ENCODE measurements around the gene APAF1. TPM values are rescaled to one million over a fixed set of nuclear protein-coding genes. Genes with fewer than 3 reads are reported as not detected.

APAF1 gene
- total and polyA plus RNA-seq, 2 of the 13 experiments (the other 11 are each of a cell fraction or from before 2014, with no cell fraction given), result 6.0 to 13.0 TPM

GRCh38 chr12:98644433-98644711, 718 bp upstream of the APAF1 start (continued):
- no peak for TF ChIP-seq MYNN (CRISPR knock-in tag; IDR thresholded peaks at IDR 0.05; ENCODE audit: low read depth)
- TF ChIP-seq ZMYM3 (CRISPR knock-in tag; IDR thresholded peaks at IDR 0.05), result no peak
- TF ChIP-seq ZMAT3 (CRISPR knock-in tag; conservative IDR thresholded peaks at IDR 0.05), result no peak
- no peak for TF ChIP-seq HOXA3 (CRISPR knock-in tag; IDR thresholded peaks at IDR 0.05)
- no peak for TF ChIP-seq ZSCAN30 (CRISPR knock-in tag; IDR thresholded peaks at IDR 0.05)
- TF ChIP-seq, protein P1, sequence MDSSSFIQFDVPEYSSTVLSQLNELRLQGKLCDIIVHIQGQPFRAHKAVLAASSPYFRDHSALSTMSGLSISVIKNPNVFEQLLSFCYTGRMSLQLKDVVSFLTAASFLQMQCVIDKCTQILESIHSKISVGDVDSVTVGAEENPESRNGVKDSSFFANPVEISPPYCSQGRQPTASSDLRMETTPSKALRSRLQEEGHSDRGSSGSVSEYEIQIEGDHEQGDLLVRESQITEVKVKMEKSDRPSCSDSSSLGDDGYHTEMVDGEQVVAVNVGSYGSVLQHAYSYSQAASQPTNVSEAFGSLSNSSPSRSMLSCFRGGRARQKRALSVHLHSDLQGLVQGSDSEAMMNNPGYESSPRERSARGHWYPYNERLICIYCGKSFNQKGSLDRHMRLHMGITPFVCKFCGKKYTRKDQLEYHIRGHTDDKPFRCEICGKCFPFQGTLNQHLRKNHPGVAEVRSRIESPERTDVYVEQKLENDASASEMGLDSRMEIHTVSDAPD (CRISPR knock-in tag; IDR thresholded peaks at IDR 0.05), result no peak
- no peak for TF ChIP-seq ZNF766 (CRISPR knock-in tag; IDR thresholded peaks at IDR 0.05; ENCODE audit: borderline replicate concordance)
- no peak for TF ChIP-seq MXI1 (IDR thresholded peaks at IDR 0.05; ENCODE audit: borderline replicate concordance, low read depth, low read length)
- TF ChIP-seq CCAR2 (optimal IDR thresholded peaks at IDR 0.05; ENCODE audit: low read depth, low read length), result no peak
- no peak for TF ChIP-seq ZNF451 (CRISPR knock-in tag; IDR thresholded peaks at IDR 0.05)
- TF ChIP-seq, protein P2, sequence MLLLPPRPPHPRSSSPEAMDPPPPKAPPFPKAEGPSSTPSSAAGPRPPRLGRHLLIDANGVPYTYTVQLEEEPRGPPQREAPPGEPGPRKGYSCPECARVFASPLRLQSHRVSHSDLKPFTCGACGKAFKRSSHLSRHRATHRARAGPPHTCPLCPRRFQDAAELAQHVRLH (CRISPR knock-in tag; IDR thresholded peaks at IDR 0.05; ENCODE audit: borderline replicate concordance, low read depth), result no peak
- TF ChIP-seq, protein P3, sequence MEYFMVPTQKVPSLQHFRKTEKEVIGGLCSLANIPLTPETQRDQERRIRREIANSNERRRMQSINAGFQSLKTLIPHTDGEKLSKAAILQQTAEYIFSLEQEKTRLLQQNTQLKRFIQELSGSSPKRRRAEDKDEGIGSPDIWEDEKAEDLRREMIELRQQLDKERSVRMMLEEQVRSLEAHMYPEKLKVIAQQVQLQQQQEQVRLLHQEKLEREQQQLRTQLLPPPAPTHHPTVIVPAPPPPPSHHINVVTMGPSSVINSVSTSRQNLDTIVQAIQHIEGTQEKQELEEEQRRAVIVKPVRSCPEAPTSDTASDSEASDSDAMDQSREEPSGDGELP (IDR thresholded peaks at IDR 0.05; ENCODE audit: borderline replicate concordance, low read depth), result no peak
- no peak for TF ChIP-seq ZSCAN20 (CRISPR knock-in tag; IDR thresholded peaks at IDR 0.05; ENCODE audit: borderline replicate concordance)
- TF ChIP-seq, protein P4, sequence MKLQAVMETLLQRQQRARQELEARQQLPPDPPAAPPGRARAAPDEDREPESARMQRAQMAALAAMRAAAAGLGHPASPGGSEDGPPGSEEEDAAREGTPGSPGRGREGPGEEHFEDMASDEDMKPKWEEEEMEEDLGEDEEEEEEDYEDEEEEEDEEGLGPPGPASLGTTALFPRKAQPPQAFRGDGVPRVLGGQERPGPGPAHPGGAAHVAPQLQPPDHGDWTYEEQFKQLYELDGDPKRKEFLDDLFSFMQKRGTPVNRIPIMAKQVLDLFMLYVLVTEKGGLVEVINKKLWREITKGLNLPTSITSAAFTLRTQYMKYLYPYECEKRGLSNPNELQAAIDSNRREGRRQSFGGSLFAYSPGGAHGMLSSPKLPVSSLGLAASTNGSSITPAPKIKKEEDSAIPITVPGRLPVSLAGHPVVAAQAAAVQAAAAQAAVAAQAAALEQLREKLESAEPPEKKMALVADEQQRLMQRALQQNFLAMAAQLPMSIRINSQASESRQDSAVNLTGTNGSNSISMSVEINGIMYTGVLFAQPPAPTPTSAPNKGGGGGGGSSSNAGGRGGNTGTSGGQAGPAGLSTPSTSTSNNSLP (IDR thresholded peaks at IDR 0.05; ENCODE audit: low read depth, low read length), result no peak
- no peak for TF ChIP-seq HNRNPH1 (optimal IDR thresholded peaks at IDR 0.05; ENCODE audit: low read depth, low read length)
- TF ChIP-seq, protein P5, sequence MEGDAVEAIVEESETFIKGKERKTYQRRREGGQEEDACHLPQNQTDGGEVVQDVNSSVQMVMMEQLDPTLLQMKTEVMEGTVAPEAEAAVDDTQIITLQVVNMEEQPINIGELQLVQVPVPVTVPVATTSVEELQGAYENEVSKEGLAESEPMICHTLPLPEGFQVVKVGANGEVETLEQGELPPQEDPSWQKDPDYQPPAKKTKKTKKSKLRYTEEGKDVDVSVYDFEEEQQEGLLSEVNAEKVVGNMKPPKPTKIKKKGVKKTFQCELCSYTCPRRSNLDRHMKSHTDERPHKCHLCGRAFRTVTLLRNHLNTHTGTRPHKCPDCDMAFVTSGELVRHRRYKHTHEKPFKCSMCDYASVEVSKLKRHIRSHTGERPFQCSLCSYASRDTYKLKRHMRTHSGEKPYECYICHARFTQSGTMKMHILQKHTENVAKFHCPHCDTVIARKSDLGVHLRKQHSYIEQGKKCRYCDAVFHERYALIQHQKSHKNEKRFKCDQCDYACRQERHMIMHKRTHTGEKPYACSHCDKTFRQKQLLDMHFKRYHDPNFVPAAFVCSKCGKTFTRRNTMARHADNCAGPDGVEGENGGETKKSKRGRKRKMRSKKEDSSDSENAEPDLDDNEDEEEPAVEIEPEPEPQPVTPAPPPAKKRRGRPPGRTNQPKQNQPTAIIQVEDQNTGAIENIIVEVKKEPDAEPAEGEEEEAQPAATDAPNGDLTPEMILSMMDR (CRISPR knock-in tag; IDR thresholded peaks at IDR 0.05), result peak; percentile 26; the same call in 1 of the 2 replicates
- no peak for TF ChIP-seq TGIF2 (CRISPR knock-in tag; IDR thresholded peaks at IDR 0.05)
- TF ChIP-seq, protein P6, sequence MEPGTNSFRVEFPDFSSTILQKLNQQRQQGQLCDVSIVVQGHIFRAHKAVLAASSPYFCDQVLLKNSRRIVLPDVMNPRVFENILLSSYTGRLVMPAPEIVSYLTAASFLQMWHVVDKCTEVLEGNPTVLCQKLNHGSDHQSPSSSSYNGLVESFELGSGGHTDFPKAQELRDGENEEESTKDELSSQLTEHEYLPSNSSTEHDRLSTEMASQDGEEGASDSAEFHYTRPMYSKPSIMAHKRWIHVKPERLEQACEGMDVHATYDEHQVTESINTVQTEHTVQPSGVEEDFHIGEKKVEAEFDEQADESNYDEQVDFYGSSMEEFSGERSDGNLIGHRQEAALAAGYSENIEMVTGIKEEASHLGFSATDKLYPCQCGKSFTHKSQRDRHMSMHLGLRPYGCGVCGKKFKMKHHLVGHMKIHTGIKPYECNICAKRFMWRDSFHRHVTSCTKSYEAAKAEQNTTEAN (CRISPR knock-in tag; conservative IDR thresholded peaks at IDR 0.05), result no peak
- no peak for TF ChIP-seq THAP11 (CRISPR knock-in tag; IDR thresholded peaks at IDR 0.05)
- TF ChIP-seq, protein P7, sequence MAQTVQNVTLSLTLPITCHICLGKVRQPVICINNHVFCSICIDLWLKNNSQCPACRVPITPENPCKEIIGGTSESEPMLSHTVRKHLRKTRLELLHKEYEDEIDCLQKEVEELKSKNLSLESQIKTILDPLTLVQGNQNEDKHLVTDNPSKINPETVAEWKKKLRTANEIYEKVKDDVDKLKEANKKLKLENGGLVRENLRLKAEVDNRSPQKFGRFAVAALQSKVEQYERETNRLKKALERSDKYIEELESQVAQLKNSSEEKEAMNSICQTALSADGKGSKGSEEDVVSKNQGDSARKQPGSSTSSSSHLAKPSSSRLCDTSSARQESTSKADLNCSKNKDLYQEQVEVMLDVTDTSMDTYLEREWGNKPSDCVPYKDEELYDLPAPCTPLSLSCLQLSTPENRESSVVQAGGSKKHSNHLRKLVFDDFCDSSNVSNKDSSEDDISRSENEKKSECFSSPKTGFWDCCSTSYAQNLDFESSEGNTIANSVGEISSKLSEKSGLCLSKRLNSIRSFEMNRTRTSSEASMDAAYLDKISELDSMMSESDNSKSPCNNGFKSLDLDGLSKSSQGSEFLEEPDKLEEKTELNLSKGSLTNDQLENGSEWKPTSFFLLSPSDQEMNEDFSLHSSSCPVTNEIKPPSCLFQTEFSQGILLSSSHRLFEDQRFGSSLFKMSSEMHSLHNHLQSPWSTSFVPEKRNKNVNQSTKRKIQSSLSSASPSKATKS (CRISPR knock-in tag; IDR thresholded peaks at IDR 0.05), result no peak
